ENCODE results near the gene NNT.
"Not testable (repeated sequence)": the region's sequence is repeated elsewhere in the genome, so short reads cannot be mapped to it uniquely, and the experiment has no call there.

NNT gene

DNA sequence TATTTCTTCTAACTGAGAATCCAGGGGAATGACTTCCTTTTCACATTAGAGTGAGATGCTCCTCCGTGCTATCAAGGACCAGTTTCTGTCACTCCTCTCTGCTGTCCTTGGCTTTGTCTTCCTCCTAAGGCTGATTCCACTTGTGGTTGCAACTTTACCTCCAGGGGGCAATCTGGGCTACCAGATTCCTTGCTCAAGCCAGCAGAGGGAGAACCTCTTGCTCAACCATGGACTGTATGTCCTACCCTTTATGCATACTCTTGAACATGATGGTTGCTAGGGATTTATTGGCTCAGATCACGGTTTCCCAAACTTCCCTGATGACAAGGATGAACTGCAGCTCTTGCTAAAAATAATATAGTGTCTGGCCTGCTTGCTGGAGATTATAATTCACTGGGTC, 24.0 kb downstream of the NNT start:
- peak; percentile 82 for ATAC-seq
- no peak for DNase-seq

DNA sequence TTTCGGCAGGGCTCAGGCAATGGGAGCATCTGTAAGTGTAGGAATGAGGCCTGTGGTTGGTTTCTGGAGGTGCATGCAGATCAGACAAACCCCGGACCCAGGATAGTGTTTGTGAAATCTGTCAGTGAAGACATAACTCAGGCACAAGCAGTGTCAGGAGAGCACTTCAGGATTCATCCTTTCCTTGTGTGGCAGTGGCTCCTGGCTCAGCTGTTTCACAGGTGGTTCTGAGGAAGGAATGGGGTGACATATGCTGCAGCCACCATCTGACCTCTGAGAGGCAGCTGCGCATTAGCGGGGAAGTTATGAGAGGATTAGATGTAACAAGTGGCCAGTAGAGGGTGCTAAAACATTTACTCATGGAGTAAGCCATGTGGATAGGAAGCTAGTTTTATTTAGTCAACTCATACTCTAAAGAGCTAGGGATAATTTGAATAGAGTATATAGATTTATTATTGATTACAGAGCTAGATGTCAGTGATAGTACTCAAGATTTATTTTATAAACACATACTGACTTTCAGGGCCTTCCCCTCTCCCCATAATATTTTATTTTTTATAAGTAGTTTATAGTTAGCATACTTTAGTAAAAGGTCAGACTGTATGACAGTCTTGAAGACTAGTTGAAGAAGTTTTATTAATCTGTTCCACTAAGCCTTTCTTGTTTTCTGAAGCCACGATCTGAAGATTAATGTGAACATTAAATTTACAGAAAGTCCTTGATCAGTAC, 28.4 kb downstream of the NNT start:
- DNase-seq (peak; percentile 20), ATAC-seq (peak; percentile 78)

DNA sequence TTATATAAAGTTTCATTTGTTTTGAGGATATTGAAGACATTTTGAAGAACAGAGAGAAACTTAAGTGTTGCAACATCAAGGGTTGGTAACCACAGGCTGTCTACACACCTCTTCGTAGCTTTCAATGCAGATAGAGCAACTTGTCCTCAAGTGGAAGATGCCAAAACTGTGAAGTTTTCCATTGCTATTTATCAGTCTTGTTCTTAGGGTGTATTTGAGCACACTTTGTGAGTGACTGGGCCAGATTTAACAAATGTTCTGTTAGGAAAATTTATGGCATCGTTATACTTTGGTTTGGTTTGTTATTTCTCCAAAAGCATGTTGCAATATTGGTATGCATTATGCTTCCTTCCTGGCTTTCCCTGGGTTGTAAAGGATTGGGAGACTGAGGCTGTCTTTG, 31.6 kb downstream of the NNT start:
- ATAC-seq: no peak

DNA sequence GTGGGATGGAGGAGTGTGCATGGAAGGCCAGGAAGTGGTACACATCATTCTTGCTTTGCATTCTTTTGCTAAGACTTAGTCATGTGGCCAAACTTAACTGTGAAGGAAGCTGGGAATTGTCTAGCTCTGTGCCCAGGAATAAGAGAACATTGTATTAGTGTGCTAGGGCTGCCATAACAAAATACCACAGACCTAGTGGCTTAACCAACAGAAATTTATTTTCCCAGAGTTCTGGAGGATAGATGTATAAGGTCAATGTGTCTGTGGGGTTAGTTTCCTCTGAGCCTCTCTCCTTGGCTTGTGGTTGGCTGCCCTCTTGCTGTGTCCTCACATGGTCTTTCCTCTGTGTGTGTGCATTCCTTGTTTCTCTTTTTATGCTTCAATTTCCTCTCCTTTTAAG, 32.4 kb downstream of the NNT start:
- DNase-seq (no peak), ATAC-seq (no peak)

More for the DNA sequence above, 31.6 kb downstream of the NNT start:
- no peak for DNase-seq

DNA sequence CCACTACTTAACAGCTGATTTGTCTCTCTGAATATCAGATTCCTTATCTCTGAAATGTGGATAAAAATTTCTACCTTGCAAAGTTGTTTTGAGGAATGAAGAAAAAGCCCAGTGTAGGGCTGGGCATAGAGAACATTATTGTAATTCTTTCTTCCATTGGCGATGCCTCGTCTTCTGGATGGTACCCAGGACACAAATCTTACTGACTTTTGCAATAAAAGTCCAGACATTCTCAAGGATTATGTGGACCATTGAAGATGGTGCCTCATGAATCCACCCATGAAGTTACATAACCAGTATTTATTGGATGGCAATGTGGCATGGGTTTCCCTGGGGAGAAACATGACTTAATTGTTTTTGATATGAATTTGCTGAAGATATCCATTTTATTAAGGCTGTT, 33.1 kb downstream of the NNT start:
- ATAC-seq: no peak
- no peak for DNase-seq

DNA sequence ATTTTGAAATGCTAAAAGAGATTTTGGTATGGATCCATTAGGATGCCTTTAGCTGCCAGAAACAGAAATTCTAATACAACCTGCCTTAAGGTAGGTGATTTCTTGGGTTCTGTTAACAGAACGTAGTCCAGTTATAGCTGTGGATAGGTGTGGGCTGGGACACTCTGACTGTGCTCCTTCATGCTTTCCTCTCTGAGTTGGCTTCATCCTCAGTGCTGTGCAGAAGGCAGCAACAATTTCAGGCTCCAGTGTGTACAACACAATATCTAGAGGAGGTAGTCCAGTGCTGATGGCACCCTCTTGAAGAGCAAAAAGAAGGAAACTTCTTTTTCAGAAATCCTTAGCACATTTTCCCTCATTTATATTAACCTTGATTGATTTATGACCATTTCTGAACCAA, 34.4 kb downstream of the NNT start:
- DNase-seq: no peak
- no peak for ATAC-seq

DNA sequence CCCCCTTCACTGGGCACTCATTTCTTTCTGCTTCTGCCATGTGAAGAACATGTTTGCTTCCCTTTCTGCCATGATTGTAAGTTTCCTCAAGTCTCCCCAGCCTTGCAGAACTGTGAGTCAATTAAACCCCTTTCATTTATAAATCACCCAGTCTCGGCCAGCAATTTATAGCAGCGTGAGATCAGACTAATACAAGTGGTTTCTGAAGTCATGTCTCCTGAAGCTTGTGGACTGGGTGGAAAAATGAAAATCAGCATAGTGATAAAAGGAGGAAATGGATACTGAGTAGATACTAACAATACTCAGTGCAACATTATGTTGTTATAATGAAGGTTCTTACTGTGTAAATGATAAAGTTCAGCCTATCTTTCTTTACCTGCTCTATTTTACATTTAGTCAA, 35.1 kb downstream of the NNT start:
- DNase-seq (no peak), ATAC-seq (no peak)

DNA sequence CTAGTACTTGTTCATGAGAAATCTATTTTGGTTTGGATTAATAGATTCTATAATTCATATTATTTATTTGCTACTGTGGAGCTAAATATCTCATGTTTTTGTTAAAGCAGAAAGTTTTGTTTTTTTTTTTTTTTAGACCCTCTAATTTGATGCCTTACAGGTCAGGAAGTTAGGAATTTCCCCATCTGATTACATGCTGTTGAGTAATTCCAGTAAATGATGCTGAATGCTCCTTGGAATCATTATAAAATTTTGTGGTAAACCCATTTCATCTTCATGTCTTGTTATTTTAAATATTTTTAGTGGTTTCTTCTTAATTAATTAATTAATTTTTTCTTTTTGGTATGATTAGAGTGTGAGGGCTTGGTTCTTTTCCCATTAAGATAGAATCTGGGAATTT, 35.6 kb downstream of the NNT start:
- no peak for DNase-seq
- ATAC-seq: no peak

DNA sequence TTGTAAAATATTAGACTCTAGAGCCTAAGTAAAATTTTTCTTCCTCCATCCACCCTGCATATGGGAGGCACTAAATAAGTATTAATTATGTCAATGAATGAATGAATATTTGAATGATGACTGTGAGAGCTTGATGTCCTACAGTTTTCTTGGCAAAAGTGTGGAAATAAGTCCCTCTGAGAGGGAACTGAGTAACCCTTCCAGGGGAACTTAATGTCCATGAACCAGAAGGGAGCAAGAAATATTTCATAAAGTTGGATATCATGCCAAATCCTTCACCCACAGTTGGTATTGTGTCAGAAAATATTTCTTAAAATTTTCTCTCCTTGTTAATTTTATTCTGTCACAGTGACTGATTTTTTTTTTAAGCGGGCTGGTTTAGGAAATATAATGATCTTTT, 36.6 kb downstream of the NNT start:
- ATAC-seq (no peak), DNase-seq (no peak)

DNA sequence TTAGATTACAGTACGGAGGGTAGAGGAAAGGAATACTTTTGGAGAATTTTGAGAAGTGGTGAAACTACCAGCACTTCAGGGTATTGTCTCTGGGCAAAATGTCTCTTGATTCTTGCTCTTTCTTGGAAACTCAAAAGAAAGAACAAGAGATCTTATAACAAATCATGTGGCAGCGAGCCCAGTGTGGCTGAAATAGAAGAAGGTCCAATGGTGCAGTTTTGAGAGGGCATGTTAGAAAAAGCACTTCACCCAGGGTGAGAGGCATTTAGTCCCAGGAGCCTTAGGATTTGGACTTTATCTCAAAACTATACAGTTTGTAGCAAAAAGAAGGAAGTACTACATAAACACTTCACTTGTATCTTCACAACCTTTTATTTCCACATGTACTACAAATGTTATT, 39.4 kb downstream of the NNT start:
- DNase-seq: no peak
- ATAC-seq: no peak

DNA sequence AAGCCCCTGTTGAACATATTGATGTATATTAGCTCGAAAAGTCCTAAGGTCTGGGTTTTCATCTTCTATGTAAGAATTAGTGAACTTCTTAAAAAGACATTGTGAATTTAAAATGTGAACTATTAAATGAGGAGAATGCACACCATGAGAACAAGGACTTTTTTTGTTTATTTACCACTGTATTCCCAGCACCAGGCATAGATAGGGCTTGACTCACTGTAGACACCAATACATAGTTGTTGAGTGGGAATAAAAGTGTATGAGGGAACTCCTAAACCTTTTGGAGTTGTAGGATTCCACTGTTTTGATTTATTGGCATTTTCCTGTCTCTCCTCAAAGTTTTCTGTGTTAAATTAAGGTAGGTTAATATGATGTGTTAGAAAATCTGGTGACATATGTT, 40.3 kb downstream of the NNT start:
- DNase-seq (no peak), ATAC-seq (no peak)

DNA sequence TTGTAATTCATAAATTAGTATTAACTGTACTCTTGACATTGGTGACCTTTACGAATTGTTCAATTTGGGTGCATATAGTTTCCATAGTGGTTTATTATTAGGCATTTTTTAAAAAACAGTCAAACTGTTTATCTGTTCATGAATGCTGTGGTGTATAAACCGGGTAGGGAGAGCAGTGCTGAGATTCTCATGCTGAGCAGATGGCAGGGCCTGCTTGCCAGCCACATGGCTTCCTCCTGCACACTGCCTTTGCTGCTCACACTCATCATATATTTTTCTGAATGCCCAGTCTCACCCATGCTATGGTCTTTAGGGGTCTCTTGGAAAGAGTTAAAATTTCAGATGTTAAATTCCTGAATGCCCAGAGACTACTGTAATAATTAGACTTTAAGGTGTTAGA, 40.8 kb downstream of the NNT start:
- DNase-seq: no peak
- ATAC-seq: no peak

DNA sequence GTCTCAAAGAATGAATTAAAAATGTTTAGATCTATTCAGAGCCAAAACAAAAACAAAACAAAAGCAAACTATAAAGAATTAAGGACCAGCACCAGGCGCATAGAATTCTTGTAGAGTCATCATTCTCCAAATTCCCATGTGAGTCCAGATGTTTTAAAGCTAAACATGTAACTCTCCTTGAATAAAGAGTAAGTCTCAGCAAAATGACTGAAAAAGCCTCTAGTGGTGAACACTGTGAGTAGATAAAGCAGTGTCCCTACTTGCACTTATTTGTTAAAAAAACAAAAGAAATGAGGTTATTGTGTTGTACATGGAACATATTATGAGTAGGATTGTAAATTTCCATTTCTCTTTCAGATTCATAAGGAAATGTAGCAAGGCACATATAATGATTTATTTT, 44.0 kb downstream of the NNT start:
- ATAC-seq (no peak), DNase-seq (no peak)

DNA sequence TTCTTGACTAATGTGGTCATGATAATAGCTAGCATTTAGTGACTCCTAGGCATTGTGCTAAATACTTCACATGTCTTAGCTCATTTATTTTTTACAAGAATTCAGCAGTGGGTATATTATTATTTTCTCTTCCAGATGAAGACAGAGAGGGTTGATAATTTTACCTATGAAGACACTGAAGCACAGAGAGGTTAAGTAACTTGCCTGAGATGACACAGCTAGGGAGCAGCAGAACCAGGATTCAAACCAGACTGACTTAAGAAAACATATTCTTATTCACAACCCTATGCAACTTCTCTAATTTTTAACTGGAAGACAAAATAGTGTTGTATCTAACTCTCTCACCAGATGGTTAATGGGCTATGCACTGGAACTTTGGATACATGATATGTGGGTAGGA, 44.8 kb downstream of the NNT start:
- ATAC-seq (no peak), DNase-seq (no peak)

DNA sequence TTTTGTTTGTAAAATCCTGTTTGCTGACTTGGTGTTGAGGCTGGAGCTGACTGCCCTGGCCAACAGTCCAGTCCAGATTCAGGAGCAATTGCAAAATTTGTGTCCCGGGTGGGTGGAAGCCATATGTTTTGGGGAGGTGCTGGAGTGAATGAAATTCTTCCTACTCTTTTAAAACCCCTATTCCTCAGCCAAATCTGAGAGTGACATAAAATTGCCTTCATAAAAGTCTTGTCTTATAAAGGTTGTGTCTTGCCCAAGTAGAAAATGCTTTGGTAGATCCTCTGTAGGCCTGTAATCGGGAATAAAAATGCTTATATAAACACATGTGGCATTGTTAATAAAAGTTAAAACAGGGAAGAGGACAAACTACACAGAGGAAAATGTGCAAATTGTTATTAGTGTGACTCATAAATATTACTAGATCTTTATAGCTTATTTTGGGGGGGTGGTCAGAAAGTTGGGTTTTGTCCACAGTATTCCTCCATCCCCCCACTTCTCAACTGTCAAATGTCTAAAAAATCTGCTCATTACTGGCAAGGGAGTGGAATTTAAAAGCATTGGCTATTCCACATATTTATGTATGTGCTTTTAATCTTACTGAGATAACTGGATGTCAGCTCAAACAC, 45.6 kb downstream of the NNT start:
- ATAC-seq (no peak), DNase-seq (no peak)

DNA sequence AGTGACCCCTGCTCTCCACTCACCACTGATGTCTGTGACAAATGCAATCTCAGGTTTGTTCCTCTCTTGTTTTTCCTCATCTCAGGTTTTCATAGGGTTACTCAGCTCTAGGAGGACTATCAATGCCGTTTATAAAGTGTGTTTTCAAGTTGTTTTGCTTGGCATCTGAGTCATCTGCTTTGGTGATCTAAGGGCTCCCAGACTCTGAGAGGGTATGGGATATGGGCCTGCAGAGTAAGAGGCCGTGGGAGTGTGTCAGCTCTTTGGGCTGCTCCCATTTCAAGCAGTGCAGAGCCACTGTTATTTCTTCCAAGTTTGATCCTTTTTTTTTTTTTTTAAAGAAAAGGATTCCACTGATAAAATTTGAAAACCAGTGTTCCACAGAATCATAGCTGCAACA, 46.3 kb downstream of the NNT start:
- ATAC-seq (no peak), DNase-seq (no peak)

DNA sequence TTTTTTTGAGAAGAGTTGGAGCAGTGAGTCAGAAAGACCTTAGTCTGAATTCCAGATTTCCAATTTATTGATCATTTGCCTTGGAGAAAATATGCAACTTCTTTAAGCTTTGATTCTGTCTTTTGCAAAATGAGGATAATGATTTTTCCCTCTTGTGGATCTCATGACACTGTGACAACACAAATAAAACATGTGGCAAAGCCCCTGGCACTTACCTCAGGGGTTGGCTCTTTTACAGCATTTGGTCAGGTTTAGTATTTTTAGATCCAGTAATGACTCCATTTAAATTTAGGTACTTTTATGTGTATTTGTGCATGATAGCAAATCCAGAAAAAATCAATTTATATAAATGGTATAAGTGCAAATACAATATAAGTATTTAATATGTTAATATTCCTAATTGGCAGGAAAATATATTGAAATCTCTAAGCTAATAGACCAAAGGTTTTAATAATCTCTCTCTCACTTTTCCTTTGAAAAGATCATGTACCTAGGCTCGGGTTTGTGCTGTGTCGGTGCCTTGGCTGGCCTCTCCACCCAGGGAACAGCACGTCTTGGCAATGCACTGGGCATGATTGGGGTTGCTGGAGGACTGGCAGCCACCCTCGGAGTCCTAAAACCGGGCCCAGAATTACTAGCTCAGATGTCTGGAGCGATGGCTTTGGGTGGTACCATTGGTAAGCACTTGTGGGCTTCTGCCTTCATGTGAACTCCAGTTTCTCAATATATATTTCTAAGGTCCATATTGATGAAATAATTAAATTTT, 49.7 kb downstream of the NNT start:
- DNase-seq: no peak
- ATAC-seq: no peak

DNA sequence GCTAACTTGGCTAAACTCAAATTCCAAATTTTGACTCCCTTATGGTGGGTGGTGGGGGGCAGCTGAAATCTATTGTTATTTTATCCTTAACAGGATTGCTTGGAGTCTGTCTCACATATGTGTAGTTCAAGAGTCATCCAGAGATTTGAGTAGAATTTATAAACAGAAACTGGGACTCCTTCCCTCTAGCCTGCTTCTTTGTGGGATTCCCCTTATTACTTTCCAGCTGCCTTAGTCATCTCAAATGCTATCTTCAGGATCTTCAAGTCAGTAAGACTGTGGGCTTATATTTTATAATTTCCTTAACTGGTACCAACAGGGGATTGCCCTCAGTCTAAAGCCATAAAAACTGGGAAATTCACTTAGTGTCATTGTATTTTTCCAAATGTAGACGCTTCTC, 55.5 kb downstream of the NNT start:
- peak; percentile 43 for ATAC-seq
- no peak for DNase-seq

DNA sequence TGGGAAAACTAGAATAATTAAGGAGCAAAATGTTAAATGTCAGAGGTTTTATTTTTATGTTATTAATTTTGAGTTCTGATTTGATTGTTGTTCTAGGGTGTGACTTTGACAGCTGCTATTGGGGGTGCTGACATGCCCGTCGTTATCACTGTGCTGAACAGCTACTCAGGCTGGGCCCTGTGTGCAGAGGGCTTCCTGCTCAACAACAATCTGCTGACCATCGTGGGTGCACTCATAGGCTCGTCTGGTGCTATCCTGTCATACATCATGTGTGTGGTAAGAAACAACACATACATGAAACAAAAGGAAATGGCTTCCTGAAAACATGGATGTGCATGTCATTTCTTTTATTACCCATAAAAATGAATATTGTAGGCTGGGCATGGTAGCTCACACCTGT, 56.1 kb downstream of the NNT start:
- no peak for ATAC-seq

DNA sequence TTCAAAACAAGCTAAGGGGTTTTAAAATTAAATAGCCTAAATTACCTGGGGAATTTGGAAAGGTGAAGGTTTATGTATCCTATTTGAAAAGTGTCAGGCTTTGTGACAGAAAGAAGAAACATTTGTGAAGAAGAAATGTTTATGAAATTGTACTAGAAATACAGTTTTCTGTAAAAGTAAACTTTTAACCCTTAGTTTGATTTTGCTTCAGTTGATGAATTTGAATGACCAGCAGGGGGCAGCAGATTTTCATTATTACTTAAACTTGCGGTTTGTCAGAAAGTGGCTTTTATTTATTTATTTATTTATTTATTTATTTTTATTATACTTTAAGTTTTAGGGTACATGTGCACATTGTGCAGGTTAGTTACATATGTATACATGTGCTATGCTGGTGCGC, 58.1 kb downstream of the NNT start:
- no peak for ATAC-seq
- DNase-seq: peak; percentile 40

More for the DNA sequence above, 56.1 kb downstream of the NNT start:
- no peak for DNase-seq

DNA sequence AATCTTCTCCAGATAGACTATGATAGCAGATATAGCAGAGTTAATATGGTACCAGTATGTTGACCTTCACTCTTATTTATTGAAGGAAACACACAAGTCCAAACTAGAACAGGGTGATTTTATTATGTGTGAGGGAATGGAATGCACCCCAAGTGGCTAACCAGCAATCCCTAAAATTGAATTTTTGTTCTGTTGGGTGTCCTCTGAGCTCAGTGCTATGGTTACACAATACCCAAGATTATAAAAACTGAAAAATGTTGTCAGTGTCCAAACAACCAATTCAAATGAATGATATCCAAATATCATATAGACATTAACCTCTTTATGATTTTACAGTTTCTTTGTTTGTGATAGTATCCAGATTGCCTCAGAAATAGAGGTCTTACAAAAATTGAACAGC, 60.9 kb downstream of the NNT start:
- DNase-seq (no peak), ATAC-seq (no peak)

DNA sequence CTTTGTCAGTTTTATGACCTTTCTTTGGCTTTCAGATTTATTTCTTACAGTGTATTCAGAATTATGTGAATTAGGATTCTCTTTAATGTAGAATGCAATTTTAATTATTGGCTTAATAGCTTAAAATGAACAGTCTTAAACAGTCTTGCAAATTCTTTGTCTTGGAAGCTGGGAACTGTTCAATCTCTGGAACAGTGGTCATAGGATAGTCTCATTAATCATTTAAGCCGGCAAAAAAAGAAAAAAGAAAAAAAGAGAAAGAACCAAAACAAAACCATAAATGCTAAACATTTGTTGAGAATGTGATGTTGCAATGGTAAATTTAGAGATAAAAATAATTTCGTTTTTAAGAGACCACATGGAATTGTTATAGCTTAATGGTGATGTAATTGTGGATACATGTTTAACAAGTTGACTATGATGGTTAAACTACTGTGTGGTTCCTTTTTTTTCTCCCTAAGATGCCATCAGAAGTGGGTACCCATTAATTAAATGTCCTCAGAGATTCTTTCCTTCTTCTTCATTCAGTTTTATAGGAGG, 61.6 kb downstream of the NNT start:
- DNase-seq (no peak), ATAC-seq (no peak)

DNA sequence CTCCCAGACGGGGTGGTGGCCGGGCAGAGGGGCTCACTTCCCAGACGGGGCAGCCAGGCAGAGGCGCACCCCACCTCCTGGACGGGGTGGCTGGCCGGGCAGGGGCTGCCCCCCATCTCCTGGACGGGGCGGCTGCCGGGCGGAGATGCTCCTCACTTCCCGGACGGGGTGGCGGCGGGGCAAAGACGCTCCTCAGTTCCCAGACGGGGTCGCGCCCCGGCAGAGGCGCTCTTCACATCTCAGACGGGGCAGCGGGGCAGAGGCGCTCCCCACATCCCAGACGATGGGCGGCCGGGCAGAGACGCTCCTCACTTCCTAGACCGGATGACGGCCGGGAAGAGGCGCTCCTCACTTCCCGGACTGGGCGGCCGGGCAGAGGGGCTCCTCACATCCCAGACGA, 62.8 kb downstream of the NNT start:
- ATAC-seq, DNase-seq: not testable (repeated sequence)

Measured in stimulated activated naive CD8-positive, alpha-beta T cell treated with anti-CD3 and anti-CD28 coated beads, Interleukin-15, Interleukin-2, amounts not matched to agents 100 U/mL and 50 U/mL, for 24 hours (primary cell).